H1 (cell line): ENCODE results near the gene KCNT1. TPM values are rescaled to one million over a fixed set of nuclear protein-coding genes. Genes with fewer than 3 reads are reported as not detected.

Experiments
- TAF1 ChIP-seq: IDR thresholded peaks from 2 replicates; pipeline ENCODE4 v1.6.1; 2011; ENCODE audit warnings: mild to moderate bottlenecking, low read depth, low read length
- polyA plus RNA-seq, 7 experiments: library from polyadenylated mRNA; depleted of rRNA in 3 of 7; stranded (reverse) in 5 of 7; unstranded in 2 of 7; fragments of >200 nt in 5 of 7; fragments of 200-250 nt in 2 of 7; gene quantifications; 1 replicate in 5 of 7; 2 replicates in 1 of 7; 4 replicates in 1 of 7; pipeline versions ENCODE4 v1.2.1 to v1.2.3, GENCODE V29; 2011 to 2013; ENCODE audit warnings: missing spikeins in 2 of 7, mixed read lengths in 2 of 7
- total RNA-seq: library from RNA; stranded (reverse); fragmentation: NEBNext Ultra II Directional; extraction: Animal tissue kit (Norgen Biotek cat#: 25700); gene quantifications from 2 replicates; pipeline ENCODE4 v1.2.1, GENCODE V29; 2021
- TF ChIP-seq, protein P1 (sequence below): fragments of 300-600 bp; sonication (generic); IDR thresholded peaks from 2 replicates; pipeline ENCODE4 v1.7.1; 2012; ENCODE audit warnings: low read length, moderate library complexity, mild to moderate bottlenecking, inconsistent platforms; ENCODE audit not compliant: insufficient replicate concordance

Gene KCNT1
- total and polyA plus RNA-seq, 2 of the 8 experiments (the other 6 are each of a cell fraction or from before 2014, with no cell fraction given), result 0.13 to 0.20 TPM

DNA sequence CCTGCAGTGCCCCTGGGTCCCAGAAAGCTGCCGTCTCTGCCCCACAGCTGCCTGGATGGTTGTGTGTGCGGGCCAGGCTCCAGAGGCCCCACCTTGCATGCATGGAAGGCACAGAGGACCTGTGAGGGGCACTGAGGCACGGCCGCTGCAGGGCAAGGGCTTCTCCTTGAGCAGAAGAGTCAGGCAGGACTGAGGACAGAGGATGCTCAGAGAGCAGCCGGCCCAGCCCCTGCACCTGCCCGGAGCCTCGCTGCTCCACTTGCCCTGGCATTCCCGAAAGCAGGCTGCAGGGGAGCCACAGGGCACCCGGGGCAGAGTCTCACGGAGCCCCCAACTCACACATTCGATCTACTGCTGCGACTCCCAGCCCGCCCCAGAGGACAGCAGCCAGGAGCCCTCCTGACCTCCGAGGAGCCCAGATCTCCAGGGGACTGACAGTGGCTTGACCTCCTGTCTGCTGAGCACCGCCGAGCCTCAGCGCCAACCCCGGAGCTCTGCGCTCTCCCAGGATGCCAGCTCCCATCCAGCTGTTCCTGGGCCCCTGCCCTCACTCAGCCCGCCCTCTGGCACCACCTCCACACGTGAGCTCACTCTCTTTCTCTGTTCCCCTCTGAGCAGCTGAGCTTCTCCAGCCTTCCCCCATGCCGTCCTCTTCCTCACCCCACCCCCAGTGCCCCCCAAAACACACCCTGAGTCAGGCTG, 95.0 kb downstream of the KCNT1 start (continued):
- TF ChIP-seq, protein P1, sequence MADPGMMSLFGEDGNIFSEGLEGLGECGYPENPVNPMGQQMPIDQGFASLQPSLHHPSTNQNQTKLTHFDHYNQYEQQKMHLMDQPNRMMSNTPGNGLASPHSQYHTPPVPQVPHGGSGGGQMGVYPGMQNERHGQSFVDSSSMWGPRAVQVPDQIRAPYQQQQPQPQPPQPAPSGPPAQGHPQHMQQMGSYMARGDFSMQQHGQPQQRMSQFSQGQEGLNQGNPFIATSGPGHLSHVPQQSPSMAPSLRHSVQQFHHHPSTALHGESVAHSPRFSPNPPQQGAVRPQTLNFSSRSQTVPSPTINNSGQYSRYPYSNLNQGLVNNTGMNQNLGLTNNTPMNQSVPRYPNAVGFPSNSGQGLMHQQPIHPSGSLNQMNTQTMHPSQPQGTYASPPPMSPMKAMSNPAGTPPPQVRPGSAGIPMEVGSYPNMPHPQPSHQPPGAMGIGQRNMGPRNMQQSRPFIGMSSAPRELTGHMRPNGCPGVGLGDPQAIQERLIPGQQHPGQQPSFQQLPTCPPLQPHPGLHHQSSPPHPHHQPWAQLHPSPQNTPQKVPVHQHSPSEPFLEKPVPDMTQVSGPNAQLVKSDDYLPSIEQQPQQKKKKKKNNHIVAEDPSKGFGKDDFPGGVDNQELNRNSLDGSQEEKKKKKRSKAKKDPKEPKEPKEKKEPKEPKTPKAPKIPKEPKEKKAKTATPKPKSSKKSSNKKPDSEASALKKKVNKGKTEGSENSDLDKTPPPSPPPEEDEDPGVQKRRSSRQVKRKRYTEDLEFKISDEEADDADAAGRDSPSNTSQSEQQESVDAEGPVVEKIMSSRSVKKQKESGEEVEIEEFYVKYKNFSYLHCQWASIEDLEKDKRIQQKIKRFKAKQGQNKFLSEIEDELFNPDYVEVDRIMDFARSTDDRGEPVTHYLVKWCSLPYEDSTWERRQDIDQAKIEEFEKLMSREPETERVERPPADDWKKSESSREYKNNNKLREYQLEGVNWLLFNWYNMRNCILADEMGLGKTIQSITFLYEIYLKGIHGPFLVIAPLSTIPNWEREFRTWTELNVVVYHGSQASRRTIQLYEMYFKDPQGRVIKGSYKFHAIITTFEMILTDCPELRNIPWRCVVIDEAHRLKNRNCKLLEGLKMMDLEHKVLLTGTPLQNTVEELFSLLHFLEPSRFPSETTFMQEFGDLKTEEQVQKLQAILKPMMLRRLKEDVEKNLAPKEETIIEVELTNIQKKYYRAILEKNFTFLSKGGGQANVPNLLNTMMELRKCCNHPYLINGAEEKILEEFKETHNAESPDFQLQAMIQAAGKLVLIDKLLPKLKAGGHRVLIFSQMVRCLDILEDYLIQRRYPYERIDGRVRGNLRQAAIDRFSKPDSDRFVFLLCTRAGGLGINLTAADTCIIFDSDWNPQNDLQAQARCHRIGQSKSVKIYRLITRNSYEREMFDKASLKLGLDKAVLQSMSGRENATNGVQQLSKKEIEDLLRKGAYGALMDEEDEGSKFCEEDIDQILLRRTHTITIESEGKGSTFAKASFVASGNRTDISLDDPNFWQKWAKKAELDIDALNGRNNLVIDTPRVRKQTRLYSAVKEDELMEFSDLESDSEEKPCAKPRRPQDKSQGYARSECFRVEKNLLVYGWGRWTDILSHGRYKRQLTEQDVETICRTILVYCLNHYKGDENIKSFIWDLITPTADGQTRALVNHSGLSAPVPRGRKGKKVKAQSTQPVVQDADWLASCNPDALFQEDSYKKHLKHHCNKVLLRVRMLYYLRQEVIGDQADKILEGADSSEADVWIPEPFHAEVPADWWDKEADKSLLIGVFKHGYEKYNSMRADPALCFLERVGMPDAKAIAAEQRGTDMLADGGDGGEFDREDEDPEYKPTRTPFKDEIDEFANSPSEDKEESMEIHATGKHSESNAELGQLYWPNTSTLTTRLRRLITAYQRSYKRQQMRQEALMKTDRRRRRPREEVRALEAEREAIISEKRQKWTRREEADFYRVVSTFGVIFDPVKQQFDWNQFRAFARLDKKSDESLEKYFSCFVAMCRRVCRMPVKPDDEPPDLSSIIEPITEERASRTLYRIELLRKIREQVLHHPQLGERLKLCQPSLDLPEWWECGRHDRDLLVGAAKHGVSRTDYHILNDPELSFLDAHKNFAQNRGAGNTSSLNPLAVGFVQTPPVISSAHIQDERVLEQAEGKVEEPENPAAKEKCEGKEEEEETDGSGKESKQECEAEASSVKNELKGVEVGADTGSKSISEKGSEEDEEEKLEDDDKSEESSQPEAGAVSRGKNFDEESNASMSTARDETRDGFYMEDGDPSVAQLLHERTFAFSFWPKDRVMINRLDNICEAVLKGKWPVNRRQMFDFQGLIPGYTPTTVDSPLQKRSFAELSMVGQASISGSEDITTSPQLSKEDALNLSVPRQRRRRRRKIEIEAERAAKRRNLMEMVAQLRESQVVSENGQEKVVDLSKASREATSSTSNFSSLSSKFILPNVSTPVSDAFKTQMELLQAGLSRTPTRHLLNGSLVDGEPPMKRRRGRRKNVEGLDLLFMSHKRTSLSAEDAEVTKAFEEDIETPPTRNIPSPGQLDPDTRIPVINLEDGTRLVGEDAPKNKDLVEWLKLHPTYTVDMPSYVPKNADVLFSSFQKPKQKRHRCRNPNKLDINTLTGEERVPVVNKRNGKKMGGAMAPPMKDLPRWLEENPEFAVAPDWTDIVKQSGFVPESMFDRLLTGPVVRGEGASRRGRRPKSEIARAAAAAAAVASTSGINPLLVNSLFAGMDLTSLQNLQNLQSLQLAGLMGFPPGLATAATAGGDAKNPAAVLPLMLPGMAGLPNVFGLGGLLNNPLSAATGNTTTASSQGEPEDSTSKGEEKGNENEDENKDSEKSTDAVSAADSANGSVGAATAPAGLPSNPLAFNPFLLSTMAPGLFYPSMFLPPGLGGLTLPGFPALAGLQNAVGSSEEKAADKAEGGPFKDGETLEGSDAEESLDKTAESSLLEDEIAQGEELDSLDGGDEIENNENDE, result no peak
- no peak for TF ChIP-seq TAF1
